Mesendoderm (in vitro differentiated cells): Measurements from ENCODE around the gene GRIPAP1.

Experiments
- DNase-seq: peaks from one replicate; pipeline ENCODE4 v3.0.0; 2013
- H2AK5ac ChIP-seq: 2 replicates; pipeline ENCODE4 v1.6.1; 2013; ENCODE audit warnings: low read length, inconsistent platforms
- H2BK120ac ChIP-seq: 2 replicates; pipeline ENCODE4 v1.6.1; 2013; ENCODE audit warnings: low read depth, mild to moderate bottlenecking, low read length, moderate library complexity, mixed read lengths
- H2BK15ac ChIP-seq: replicated peaks from 2 replicates; pipeline ENCODE4 v1.6.1; 2013; ENCODE audit warnings: low read depth, mild to moderate bottlenecking, moderate library complexity
- H2BK5ac ChIP-seq: 2 replicates; pipeline ENCODE4 v1.6.1; 2013; ENCODE audit warnings: low read length, inconsistent platforms
- H3K18ac ChIP-seq: 2 replicates; pipeline ENCODE4 v1.6.1; 2013; ENCODE audit warnings: mild to moderate bottlenecking, low read length, mixed read lengths
- H3K23ac ChIP-seq: one replicate; pipeline ENCODE4 v1.6.1; 2013; ENCODE audit warnings: low read length
- H3K27ac ChIP-seq: 2 replicates; pipeline ENCODE4 v1.5.1; 2013; ENCODE audit warnings: low read depth, mild to moderate bottlenecking, inconsistent platforms, low read length, moderate library complexity
- H3K27me3 ChIP-seq: 2 replicates; pipeline ENCODE4 v1.6.1; 2013; ENCODE audit warnings: low read length, control low read depth, mild to moderate bottlenecking, inconsistent platforms; ENCODE audit not compliant: insufficient read depth, poor library complexity
- H3K36me3 ChIP-seq: 2 replicates; pipeline ENCODE4 v1.6.1; 2013; ENCODE audit warnings: low read length, inconsistent platforms; ENCODE audit not compliant: control insufficient read depth, insufficient read depth
- H3K4ac ChIP-seq: one replicate; pipeline ENCODE4 v1.6.1; 2013; ENCODE audit warnings: low read depth, mild to moderate bottlenecking, low read length, moderate library complexity
- H3K4me1 ChIP-seq: 2 replicates; pipeline ENCODE4 v1.6.1; 2013; ENCODE audit warnings: low read depth, low read length, inconsistent platforms; ENCODE audit not compliant: control insufficient read depth
- H3K4me2 ChIP-seq: 2 replicates; pipeline ENCODE4 v1.6.1; 2013; ENCODE audit warnings: low read length
- H3K4me3 ChIP-seq: 2 replicates; pipeline ENCODE4 v1.5.1; 2013; ENCODE audit warnings: mild to moderate bottlenecking, low read length
- H3K56ac ChIP-seq: one replicate; pipeline ENCODE4 v1.6.1; 2013; ENCODE audit warnings: low read length
- H3K79me1 ChIP-seq: 2 replicates; pipeline ENCODE4 v1.6.1; 2013; ENCODE audit warnings: low read length, inconsistent platforms
- H3K79me2 ChIP-seq: 2 replicates; pipeline ENCODE4 v1.6.1; 2013; ENCODE audit warnings: mild to moderate bottlenecking, low read length; ENCODE audit not compliant: control insufficient read depth, insufficient read depth
- H3K9ac ChIP-seq: 2 replicates; pipeline ENCODE4 v1.6.1; 2013; ENCODE audit warnings: low read length, inconsistent platforms
- H4K5ac ChIP-seq: one replicate; pipeline ENCODE4 v1.6.1; 2013; ENCODE audit warnings: low read length
- H4K8ac ChIP-seq: one replicate; pipeline ENCODE4 v1.6.1; 2013; ENCODE audit warnings: low read depth, mild to moderate bottlenecking, control low read depth, low read length, moderate library complexity
- WGBS: extraction: QIAGEN DNeasy Blood & Tissue Kit; methylation state at CpG from one replicate; pipeline ENCODE4 v1.1.7; 2013; ENCODE audit warnings: low lambda C conversion rate, missing lambda C conversion rate; ENCODE audit not compliant: insufficient coverage; ENCODE audit errors: extremely low coverage; 5-methylcytosine and 5-hydroxymethylcytosine counted together

Gene GRIPAP1

DNA sequence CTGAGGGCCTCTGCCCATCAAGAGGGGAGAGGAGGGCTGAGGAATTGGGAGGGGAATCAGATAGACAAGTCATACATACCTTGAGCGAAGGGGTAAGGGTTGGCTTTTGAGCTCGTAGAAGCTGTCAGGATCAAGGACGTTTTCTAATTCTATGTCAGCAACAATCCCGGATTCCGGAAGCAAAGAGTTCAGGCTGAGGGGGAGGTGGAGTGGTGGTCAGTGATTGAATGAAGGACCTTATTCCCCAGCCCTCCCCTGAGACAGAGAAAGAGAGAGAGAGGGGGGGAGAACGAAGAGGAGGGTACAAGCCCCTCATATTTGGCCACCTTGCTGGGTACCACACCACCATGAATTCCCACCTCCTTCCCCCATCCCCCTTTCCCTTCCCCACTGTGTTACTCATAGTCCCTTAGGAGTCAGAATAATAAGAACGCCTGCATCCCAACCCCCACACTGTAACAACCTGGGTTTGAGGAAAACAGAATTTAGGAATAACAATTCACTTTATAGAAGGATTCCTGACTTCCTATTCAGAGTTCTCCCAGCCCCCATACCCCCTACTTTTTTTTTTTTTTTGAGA lies 38.4 kb upstream of the GRIPAP1 start:
- H3K4me3 ChIP-seq: no peak overlapping the region
- peak overlapping the region; percentile 44 for H3K9ac ChIP-seq
- H2BK5ac ChIP-seq: no peak overlapping the region
- H3K4ac ChIP-seq: no peak overlapping the region
- H4K8ac ChIP-seq: peak overlapping the region; percentile 56
- no peak overlapping the region for H2AK5ac ChIP-seq
- H3K79me1 ChIP-seq: no peaks in the 10 kb centered on the region
- no peak overlapping the region for H2BK15ac ChIP-seq
- DNase-seq: no peak
- H3K27ac ChIP-seq: peak overlapping the region; percentile 93
- H3K4me1 ChIP-seq: peaks cover 4% of the 10 kb centered on the region
- H3K23ac ChIP-seq: no peak overlapping the region
- H3K4me2 ChIP-seq: peak overlapping the region; percentile 40
- H3K18ac ChIP-seq: peak overlapping the region; percentile 71
- peak overlapping the region; percentile 49 for H3K56ac ChIP-seq
- H4K5ac ChIP-seq: no peak overlapping the region
- H3K27me3 ChIP-seq: no peaks in the 10 kb centered on the region
- no peak overlapping the region for H2BK120ac ChIP-seq
- WGBS: no CpG with 5 or more reads among the region's 7 CpGs
- peaks cover 9% of the 10 kb centered on the region for H3K79me2 ChIP-seq
- peaks cover 3% of the 10 kb centered on the region for H3K36me3 ChIP-seq

- Histone ChIP-seq H2BK120ac (peak overlapping the region; percentile 6), H3K27me3 (no peaks in the 10 kb centered on the region), H3K4me3 (no peak overlapping the region), H3K79me1 (no peaks in the 10 kb centered on the region), H3K9ac (peak overlapping the region; percentile 62), H3K4me1 (peaks cover 4% of the 10 kb centered on the region), H3K36me3 (peaks cover 3% of the 10 kb centered on the region), H3K4me2 (peak overlapping the region; percentile 40), H3K4ac (peak overlapping the region; percentile 85), H2BK5ac (peak overlapping the region; percentile 96), H3K79me2 (peaks cover 9% of the 10 kb centered on the region), H4K8ac (no peak overlapping the region), H2AK5ac (peak overlapping the region; percentile 88), H3K18ac (peak overlapping the region; percentile 82), H3K56ac (peak overlapping the region; percentile 86), H3K27ac (peak overlapping the region; percentile 97), H2BK15ac (no peak overlapping the region), H3K23ac (peak overlapping the region; percentile 89), H4K5ac (no peak overlapping the region)
- DNase-seq: peak; percentile 99
- no CpG with 5 or more reads among the region's 9 CpGs for WGBS
Measured at GRCh38 chrX:49039598-49040375, 37.7 kb upstream of the GRIPAP1 start.

DNA sequence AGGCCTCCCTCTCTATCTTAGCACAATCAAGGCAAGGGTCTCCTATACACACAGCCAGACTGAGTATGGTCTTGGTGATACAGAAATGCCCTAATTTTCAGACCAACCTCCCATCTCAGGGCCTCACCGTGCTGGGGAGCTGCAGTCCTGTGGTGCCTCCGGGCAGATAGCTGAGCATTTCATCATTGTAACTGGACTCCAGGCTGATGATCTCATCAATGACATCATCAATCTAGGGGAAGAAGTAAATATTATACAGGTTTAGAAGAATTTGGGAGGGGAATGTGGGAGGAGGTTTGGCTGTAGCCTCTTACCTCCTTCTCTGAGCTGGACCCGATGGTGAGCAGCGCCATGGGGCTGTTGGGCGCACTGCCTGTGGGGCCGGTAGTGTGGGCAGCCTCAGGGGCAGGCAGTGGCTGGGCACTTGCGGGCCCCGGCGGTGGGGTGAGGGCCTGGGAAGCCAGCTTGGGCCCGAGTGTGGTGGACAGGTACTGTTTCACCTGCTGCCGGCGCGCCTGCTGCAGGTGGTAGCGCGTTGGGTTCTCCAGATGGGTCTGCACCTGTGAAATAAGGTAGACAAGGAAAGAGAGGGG lies 35.9 kb upstream of the GRIPAP1 start:
- Histone ChIP-seq H3K18ac (no peak overlapping the region), H2AK5ac (no peak overlapping the region), H3K4me2 (no peak overlapping the region), H3K56ac (no peak overlapping the region), H3K79me2 (peaks cover 9% of the 10 kb centered on the region), H2BK5ac (no peak overlapping the region), H3K27me3 (no peaks in the 10 kb centered on the region), H3K9ac (no peak overlapping the region), H3K4me3 (no peak overlapping the region), H3K4ac (no peak overlapping the region), H3K4me1 (peaks cover 4% of the 10 kb centered on the region), H4K5ac (no peak overlapping the region), H3K27ac (no peak overlapping the region), H2BK15ac (no peak overlapping the region), H2BK120ac (no peak overlapping the region), H3K23ac (no peak overlapping the region), H3K36me3 (peaks cover 3% of the 10 kb centered on the region), H3K79me1 (no peaks in the 10 kb centered on the region), H4K8ac (no peak overlapping the region)
- WGBS: no CpG with 5 or more reads among the region's 15 CpGs
- no peak for DNase-seq

- no peaks in the 10 kb centered on the region for H3K36me3 ChIP-seq
- no peak for DNase-seq
- WGBS: no CpG with 5 or more reads among the region's 6 CpGs
Measured at GRCh38 chrX:49030283-49030682, 28.2 kb upstream of the GRIPAP1 start.

GRCh38 chrX:49029876-49030275 lies 27.8 kb upstream of the GRIPAP1 start:
- Histone ChIP-seq H4K8ac (no peak overlapping the region), H2BK5ac (no peak overlapping the region), H3K4me2 (no peak overlapping the region), H3K27me3 (no peaks in the 10 kb centered on the region), H3K79me1 (no peaks in the 10 kb centered on the region), H3K27ac (no peak overlapping the region), H3K79me2 (no peaks in the 10 kb centered on the region), H3K4me1 (no peaks in the 10 kb centered on the region), H2AK5ac (no peak overlapping the region), H3K56ac (no peak overlapping the region), H3K23ac (no peak overlapping the region), H3K4ac (no peak overlapping the region), H3K9ac (no peak overlapping the region), H3K4me3 (no peak overlapping the region), H2BK15ac (no peak overlapping the region), H2BK120ac (no peak overlapping the region), H4K5ac (no peak overlapping the region), H3K36me3 (no peaks in the 10 kb centered on the region), H3K18ac (no peak overlapping the region)
- no CpG with 5 or more reads among the region's 6 CpGs for WGBS
- peak; percentile 73 for DNase-seq

More at GRCh38 chrX:49030283-49030682, 28.2 kb upstream of the GRIPAP1 start:
- no peak overlapping the region for H3K27ac ChIP-seq
- H4K8ac ChIP-seq: no peak overlapping the region
- H3K9ac ChIP-seq: no peak overlapping the region
- no peak overlapping the region for H3K4me2 ChIP-seq
- no peaks in the 10 kb centered on the region for H3K79me2 ChIP-seq
- H3K4me3 ChIP-seq: no peak overlapping the region
- H3K18ac ChIP-seq: no peak overlapping the region
- no peaks in the 10 kb centered on the region for H3K79me1 ChIP-seq
- H4K5ac ChIP-seq: no peak overlapping the region
- no peak overlapping the region for H2BK120ac ChIP-seq
- H2BK15ac ChIP-seq: no peak overlapping the region
- H3K4ac ChIP-seq: no peak overlapping the region
- H3K4me1 ChIP-seq: no peaks in the 10 kb centered on the region
- H2BK5ac ChIP-seq: no peak overlapping the region
- no peak overlapping the region for H3K56ac ChIP-seq
- no peak overlapping the region for H2AK5ac ChIP-seq
- H3K27me3 ChIP-seq: no peaks in the 10 kb centered on the region
- H3K23ac ChIP-seq: no peak overlapping the region
